CD8-positive, alpha-beta memory T cell (primary cell): ENCODE data around the gene PARD3. TPM values are rescaled to one million over a fixed set of nuclear protein-coding genes. Genes with fewer than 3 reads are reported as not detected.

Experiments
- CTCF ChIA-PET: fragments of 350-600 bp; sonication (Branson Sonifier 250); formaldehyde crosslinking; loops from one replicate; lab custom pipeline; 2021; ENCODE audit warnings: antibody characterized with exemption; lab: Charles Lee
- POLR2A ChIA-PET: fragments of 350-600 bp; sonication (Branson Sonifier 250); formaldehyde crosslinking; loops from one replicate; lab custom pipeline; 2021; ENCODE audit warnings: antibody characterized with exemption; lab: Charles Lee
- DNase-seq, 5 donors: peaks; one replicate each; pipeline versions ENCODE4 v3.0.0 to v3.0.0-alpha.2; 2020 to 2022; ENCODE audit warnings: mixed read lengths in 1 of 5
- H3K27ac ChIP-seq: one replicate; pipeline ENCODE4 v1.7.0; 2013; ENCODE audit warnings: low read depth, mild to moderate bottlenecking, low read length, moderate library complexity
- H3K27me3 ChIP-seq: 2 replicates; pipeline ENCODE4 v1.7.0; 2013; ENCODE audit warnings: low read length, mild to moderate bottlenecking; ENCODE audit not compliant: insufficient read depth, poor library complexity, severe bottlenecking
- H3K36me3 ChIP-seq: 2 replicates; pipeline ENCODE4 v1.7.0; 2013; ENCODE audit warnings: mild to moderate bottlenecking, low read length, moderate library complexity; ENCODE audit not compliant: insufficient read depth
- H3K4me1 ChIP-seq: 2 replicates; pipeline ENCODE4 v1.7.0; 2013; ENCODE audit warnings: mild to moderate bottlenecking, low read length, moderate library complexity; ENCODE audit not compliant: insufficient read depth
- H3K4me3 ChIP-seq: 2 replicates; pipeline ENCODE4 v1.7.0; 2013; ENCODE audit warnings: mild to moderate bottlenecking, low read length
- H3K9me3 ChIP-seq: 2 replicates; pipeline ENCODE4 v1.7.0; 2013; ENCODE audit warnings: mild to moderate bottlenecking, low read length
- H3K27ac Mint-ChIP-seq, 8 donors: one replicate each; pipeline ENCODE4 v1.8.0; 2020 to 2021; ENCODE audit warnings: mixed read lengths in 8 of 8, mild to moderate bottlenecking in 6 of 8, inconsistent platforms in 3 of 8, moderate library complexity in 3 of 8
- H3K27me3 Mint-ChIP-seq, 2 donors: one replicate each; pipeline ENCODE4 v1.8.0; 2020 to 2021; ENCODE audit warnings: mixed read lengths in 2 of 2, mild to moderate bottlenecking in 1 of 2, moderate library complexity in 1 of 2
- H3K36me3 Mint-ChIP-seq, 3 donors: one replicate each; pipeline ENCODE4 v1.8.0; 2020 to 2021; ENCODE audit warnings: mixed read lengths in 3 of 3, inconsistent platforms in 1 of 3, mild to moderate bottlenecking in 1 of 3
- H3K4me1 Mint-ChIP-seq, 3 donors: one replicate each; pipeline ENCODE4 v1.8.0; 2020 to 2021; ENCODE audit warnings: mixed read lengths in 3 of 3, inconsistent platforms in 1 of 3, mild to moderate bottlenecking in 1 of 3
- H3K4me3 Mint-ChIP-seq, 7 donors: one replicate each; pipeline ENCODE4 v1.8.0; 2020 to 2021; ENCODE audit warnings: mixed read lengths in 7 of 7, mild to moderate bottlenecking in 6 of 7, moderate library complexity in 4 of 7, inconsistent platforms in 2 of 7
- H3K9me3 Mint-ChIP-seq, 5 donors: one replicate each; pipeline ENCODE4 v1.8.0; 2020 to 2022; ENCODE audit warnings: mixed read lengths in 5 of 5, mild to moderate bottlenecking in 3 of 5, moderate library complexity in 2 of 5, inconsistent platforms in 1 of 5
- polyA plus RNA-seq: library from polyadenylated mRNA; unstranded; fragments of 300-500 nt; fragmentation: Illumina TruSeq; gene quantifications from one replicate; pipeline ENCODE4 v1.2.3, GENCODE V29; 2021
- total RNA-seq, 2 experiments: library from RNA; stranded (reverse); gene quantifications; one replicate each; pipeline ENCODE4 v1.2.3, GENCODE V29; 2021

PARD3 gene
- total and polyA plus RNA-seq, 3 experiments from 2014 or later = 0.27 to 0.46 TPM; not detected in 1

DNA sequence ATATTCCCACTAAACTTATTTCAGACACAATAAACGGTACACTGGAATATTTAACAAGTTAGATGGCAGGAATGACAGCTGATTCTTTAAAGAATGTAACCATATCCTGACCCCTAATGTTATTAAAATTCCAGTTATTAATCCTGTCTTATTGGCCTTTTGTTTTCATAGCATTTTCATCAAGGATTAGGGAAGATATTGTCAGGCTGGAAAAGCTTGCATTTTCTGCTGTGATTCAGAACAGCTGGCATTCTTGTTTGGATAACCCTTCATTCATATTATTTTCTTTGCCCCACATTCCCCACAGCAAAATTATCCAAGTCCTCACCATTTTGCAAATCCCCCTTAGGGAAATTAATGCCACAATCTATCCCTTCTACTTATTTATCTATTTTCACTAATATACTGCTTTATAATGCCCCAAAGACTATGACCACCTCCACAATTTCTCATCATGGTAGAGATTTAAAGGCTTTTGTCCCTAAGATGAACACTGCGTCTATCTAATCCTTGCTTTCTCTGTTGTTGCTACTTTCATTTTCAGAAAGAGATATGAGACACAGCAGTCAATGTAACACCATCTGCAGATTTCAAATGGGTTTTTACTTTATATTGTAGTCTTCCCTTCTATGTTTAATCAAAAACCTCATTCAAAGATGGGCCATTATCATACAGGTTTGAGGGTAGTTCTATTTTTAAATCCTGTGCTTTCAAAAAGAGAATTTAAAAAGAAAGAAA, 475.1 kb downstream of the PARD3 start:
- peaks cover 0 to 2% (median 0%) of the 10 kb centered on the region in 3 donors for H3K4me1 Mint-ChIP-seq
- CTCF ChIA-PET = no interaction called here
- H3K9me3 ChIP-seq = no peaks in the 10 kb centered on the region
- POLR2A ChIA-PET = no interaction called here
- H3K27ac ChIP-seq = no peak overlapping the region
- H3K27me3 Mint-ChIP-seq = no peaks in the 10 kb centered on the region
- no peaks in the 10 kb centered on the region for H3K36me3 Mint-ChIP-seq
- no peaks in the 10 kb centered on the region for H3K36me3 ChIP-seq
- no peaks in the 10 kb centered on the region for H3K4me1 ChIP-seq
- H3K27me3 ChIP-seq = no peaks in the 10 kb centered on the region
- peaks cover 0 to 10% (median 0%) of the 10 kb centered on the region in 5 donors for H3K9me3 Mint-ChIP-seq
- no peak overlapping the region for H3K4me3 ChIP-seq
- DNase-seq = no peak
- H3K4me3 Mint-ChIP-seq = no peak overlapping the region
- H3K27ac Mint-ChIP-seq = no peak overlapping the region

DNA sequence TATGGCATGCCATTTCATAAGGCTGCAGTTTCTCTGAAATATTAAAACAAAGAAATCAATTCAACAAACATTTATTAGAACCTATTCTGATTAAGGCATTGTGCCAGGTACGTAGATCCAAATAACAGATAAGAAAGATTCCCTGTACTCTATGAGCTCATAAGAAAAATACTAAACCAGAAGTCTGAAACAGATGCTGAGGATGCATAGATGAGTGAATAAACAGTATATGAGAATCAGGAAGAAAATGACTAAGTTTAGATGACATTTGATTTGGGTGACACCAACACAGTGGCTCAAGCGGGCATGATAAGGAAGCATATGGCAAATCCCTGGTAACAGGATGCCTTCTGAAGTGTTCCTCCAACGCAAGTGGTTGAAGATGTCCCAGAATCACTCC, 477.2 kb downstream of the PARD3 start:
- H3K4me1 ChIP-seq = no peaks in the 10 kb centered on the region

DNA sequence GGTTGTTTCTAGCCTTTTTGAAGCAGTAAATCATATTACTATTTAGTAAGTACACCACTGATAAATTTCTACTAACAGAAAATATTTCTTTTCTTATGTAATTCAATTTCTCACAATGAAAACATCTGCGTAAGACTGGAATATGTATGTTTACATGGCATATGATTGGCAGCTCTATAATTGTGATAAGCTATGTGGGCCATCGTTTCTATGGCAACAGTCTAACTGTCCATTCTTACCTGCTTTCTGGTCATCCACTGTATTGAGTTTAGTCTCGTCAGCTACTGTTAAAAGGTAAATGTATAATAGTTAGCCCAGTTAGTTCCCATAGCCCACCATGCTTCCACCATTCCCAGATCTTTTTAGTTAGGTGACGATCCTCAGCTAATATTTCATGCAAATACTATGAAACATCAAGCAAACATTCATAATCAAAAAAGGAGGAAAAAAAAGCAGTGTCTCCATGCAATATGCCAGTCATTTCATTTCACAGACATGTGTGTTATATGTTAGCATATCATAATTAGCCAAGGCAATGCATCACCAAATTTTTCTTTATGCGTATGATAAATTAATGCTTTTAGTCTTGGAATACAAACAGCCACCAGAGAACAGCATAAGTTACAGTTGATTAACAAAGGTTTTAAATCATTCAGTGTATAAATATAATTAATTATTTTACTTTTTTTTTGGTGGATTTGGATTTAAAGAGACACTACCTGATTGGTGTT, 479.0 kb downstream of the PARD3 start:
- CTCF ChIA-PET = no interaction called here
- Histone ChIP-seq H3K27me3 (no peaks in the 10 kb centered on the region), H3K9me3 (no peaks in the 10 kb centered on the region), H3K36me3 (no peaks in the 10 kb centered on the region), H3K4me3 (no peak overlapping the region), H3K27ac (no peak overlapping the region), H3K4me1 (no peaks in the 10 kb centered on the region)
- no peaks in the 10 kb centered on the region for H3K27me3 Mint-ChIP-seq
- H3K4me1 Mint-ChIP-seq = peaks cover 0 to 2% (median 0%) of the 10 kb centered on the region in 3 donors
- H3K4me3 Mint-ChIP-seq = no peak overlapping the region
- H3K27ac Mint-ChIP-seq = no peak overlapping the region
- peaks cover 0 to 6% (median 0%) of the 10 kb centered on the region in 5 donors for H3K9me3 Mint-ChIP-seq
- DNase-seq = no peak
- POLR2A ChIA-PET = no interaction called here
- H3K36me3 Mint-ChIP-seq = no peaks in the 10 kb centered on the region

More for the DNA sequence above, 477.2 kb downstream of the PARD3 start:
- Histone ChIP-seq H3K9me3 (no peaks in the 10 kb centered on the region), H3K36me3 (no peaks in the 10 kb centered on the region), H3K27me3 (no peaks in the 10 kb centered on the region), H3K27ac (no peak overlapping the region), H3K4me3 (no peak overlapping the region)
- no peak overlapping the region for H3K27ac Mint-ChIP-seq
- no peaks in the 10 kb centered on the region for H3K36me3 Mint-ChIP-seq
- ChIA-PET POLR2A (no interaction called here), CTCF (no interaction called here)
- H3K27me3 Mint-ChIP-seq = no peaks in the 10 kb centered on the region
- peaks cover 0 to 6% (median 0%) of the 10 kb centered on the region in 5 donors for H3K9me3 Mint-ChIP-seq
- H3K4me3 Mint-ChIP-seq = no peak overlapping the region
- H3K4me1 Mint-ChIP-seq = peaks cover 0 to 2% (median 0%) of the 10 kb centered on the region in 3 donors
- no peak for DNase-seq

DNA sequence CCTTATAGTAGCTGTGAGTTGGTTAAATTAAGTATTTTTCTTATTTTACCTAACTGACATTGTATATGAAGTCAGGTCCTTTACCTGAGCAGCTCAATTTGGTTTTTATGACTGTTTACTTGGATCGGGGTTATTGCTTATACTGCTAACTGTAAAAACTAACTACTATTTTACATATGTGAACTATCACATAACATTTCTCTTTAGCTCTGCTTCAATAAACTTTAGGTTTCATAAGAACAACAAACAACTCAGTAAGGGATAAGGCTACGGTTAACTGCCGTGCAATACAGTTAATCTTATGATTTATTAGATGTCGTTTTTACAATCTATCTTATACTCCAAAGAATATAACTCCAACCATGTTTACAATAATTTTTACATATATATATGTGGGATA, 480.2 kb downstream of the PARD3 start:
- ChIA-PET POLR2A (no interaction called here), CTCF (no interaction called here)
- Mint-ChIP-seq H3K4me3 (no peak overlapping the region), H3K36me3 (no peaks in the 10 kb centered on the region), H3K27ac (no peak overlapping the region), H3K9me3 (peaks cover 0 to 6% (median 1%) of the 10 kb centered on the region in 5 donors), H3K4me1 (no peaks in the 10 kb centered on the region), H3K27me3 (no peaks in the 10 kb centered on the region)
- Histone ChIP-seq H3K27me3 (no peaks in the 10 kb centered on the region), H3K9me3 (no peaks in the 10 kb centered on the region), H3K36me3 (no peaks in the 10 kb centered on the region), H3K4me3 (no peak overlapping the region), H3K4me1 (no peaks in the 10 kb centered on the region), H3K27ac (no peak overlapping the region)
- no peak for DNase-seq

DNA sequence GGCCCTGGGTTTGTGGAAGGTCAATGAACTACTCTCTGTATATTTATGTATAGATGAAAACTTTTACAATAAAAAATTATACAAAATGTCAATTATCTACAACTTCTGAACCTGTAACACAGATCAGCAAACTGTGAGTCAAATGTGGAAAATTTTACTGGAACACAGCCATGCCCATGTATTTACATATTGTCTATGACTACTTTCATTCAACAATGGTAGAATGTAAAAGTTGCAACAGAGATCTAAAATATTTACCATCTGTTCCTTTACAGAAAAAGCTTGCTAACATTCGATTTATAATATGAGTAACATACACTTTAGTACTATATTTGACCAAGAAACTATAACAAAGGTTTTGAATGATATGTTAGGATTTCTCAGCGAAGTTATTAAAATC, 481.6 kb downstream of the PARD3 start:
- ChIA-PET POLR2A (no interaction called here), CTCF (no interaction called here)
- H3K27me3 Mint-ChIP-seq = no peaks in the 10 kb centered on the region

DNA sequence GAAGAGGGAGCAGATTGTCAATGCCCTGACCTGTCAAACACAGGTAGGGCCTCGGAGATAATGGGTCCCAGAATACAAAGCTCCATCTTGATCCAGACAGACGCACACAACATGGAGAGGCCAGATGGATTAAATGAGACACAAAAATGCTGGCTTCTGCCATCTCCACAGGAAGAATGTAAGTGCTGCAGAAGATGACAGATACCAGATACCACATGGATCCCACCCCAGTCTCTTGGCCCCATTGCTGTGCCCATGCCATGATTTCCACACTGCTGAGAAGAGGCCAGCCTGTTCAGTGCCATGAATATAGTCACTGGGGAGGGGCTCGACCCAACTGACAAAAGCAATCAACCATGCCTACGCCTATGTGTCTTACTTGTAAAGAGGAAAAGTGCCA, 487.9 kb downstream of the PARD3 start:
- H3K27ac ChIP-seq = no peak overlapping the region
- Mint-ChIP-seq H3K9me3 (peaks cover 0 to 3% (median 0%) of the 10 kb centered on the region in 5 donors), H3K27me3 (no peaks in the 10 kb centered on the region), H3K4me3 (no peak overlapping the region), H3K4me1 (no peaks in the 10 kb centered on the region), H3K27ac (no peak overlapping the region), H3K36me3 (no peaks in the 10 kb centered on the region)
- H3K36me3 ChIP-seq = no peaks in the 10 kb centered on the region
- H3K27me3 ChIP-seq = no peaks in the 10 kb centered on the region
- no peaks in the 10 kb centered on the region for H3K4me1 ChIP-seq
- H3K9me3 ChIP-seq = no peaks in the 10 kb centered on the region
- ChIA-PET CTCF (no interaction called here), POLR2A (no interaction called here)
- no peak overlapping the region for H3K4me3 ChIP-seq
- DNase-seq = no peak

More for the DNA sequence above, 481.6 kb downstream of the PARD3 start:
- H3K27ac ChIP-seq = no peak overlapping the region
- H3K27ac Mint-ChIP-seq = no peak overlapping the region
- H3K4me3 Mint-ChIP-seq = no peak overlapping the region
- no peaks in the 10 kb centered on the region for H3K4me1 Mint-ChIP-seq
- no peaks in the 10 kb centered on the region for H3K4me1 ChIP-seq
- no peaks in the 10 kb centered on the region for H3K27me3 ChIP-seq
- H3K36me3 Mint-ChIP-seq = no peaks in the 10 kb centered on the region
- peaks cover 0 to 6% (median 2%) of the 10 kb centered on the region in 5 donors for H3K9me3 Mint-ChIP-seq
- DNase-seq = no peak
- H3K4me3 ChIP-seq = no peak overlapping the region
- no peaks in the 10 kb centered on the region for H3K36me3 ChIP-seq
- no peaks in the 10 kb centered on the region for H3K9me3 ChIP-seq

DNA sequence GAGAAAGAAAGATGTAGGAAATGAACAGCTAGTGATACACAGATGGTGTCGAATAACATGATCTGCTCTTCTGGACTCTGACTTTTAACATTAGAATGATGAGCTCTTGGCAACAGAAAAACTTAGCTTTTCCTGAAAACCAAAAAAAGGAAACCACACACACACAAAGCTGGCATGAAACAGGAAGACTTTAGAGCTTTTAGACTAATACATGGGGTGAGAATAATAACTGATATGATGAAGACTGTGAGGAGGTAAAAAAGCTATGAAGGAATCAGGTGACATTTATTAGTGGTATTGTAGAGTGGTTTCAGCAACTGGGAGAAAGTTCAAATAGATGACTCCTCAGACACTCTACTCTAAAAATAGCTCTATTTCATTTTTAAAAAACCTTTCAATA, 491.9 kb downstream of the PARD3 start:
- H3K36me3 ChIP-seq = no peaks in the 10 kb centered on the region
- DNase-seq = no peak
- H3K4me1 ChIP-seq = no peaks in the 10 kb centered on the region
- peaks cover 0 to 2% (median 0%) of the 10 kb centered on the region in 5 donors for H3K9me3 Mint-ChIP-seq
- H3K36me3 Mint-ChIP-seq = no peaks in the 10 kb centered on the region
- H3K4me1 Mint-ChIP-seq = no peaks in the 10 kb centered on the region
- H3K27me3 Mint-ChIP-seq = peaks cover 0 to 3% of the 10 kb centered on the region in 2 donors
- no peaks in the 10 kb centered on the region for H3K27me3 ChIP-seq
- no peak overlapping the region for H3K4me3 ChIP-seq
- no peak overlapping the region for H3K4me3 Mint-ChIP-seq
- ChIA-PET POLR2A (interaction anchor here (0.6 kb wide), 1 partner anchor 166 kb away, joined by 3 read pairs; no protein-coding TSS in a partner anchor), CTCF (no interaction called here)
- H3K9me3 ChIP-seq = no peaks in the 10 kb centered on the region
- H3K27ac ChIP-seq = no peak overlapping the region
- no peak overlapping the region for H3K27ac Mint-ChIP-seq

DNA sequence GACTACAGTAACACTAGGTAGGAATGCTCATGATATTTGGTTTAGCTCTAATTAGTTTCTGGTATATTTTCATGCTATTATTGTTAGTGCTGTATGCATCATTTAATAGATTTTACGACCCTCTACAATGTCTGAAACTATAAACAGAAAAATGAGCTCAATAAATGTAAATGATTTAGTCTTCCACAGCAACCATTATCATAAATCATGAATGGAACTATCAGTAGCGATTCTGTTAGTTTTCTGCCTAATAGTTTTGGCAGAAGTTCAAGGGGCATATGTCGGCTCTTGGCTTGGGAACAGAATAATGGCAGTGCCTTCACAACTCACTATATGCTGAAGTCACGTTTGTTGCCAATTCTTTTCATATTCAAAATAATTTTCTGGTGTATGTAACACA, 494.8 kb downstream of the PARD3 start:
- ChIA-PET CTCF (interaction anchor here (1.4 kb wide), 1 partner anchor 12 kb away, joined by 3 read pairs; no protein-coding TSS in a partner anchor), POLR2A (no interaction called here)
- no peak for DNase-seq
- Histone ChIP-seq H3K9me3 (no peaks in the 10 kb centered on the region), H3K27ac (no peak overlapping the region), H3K36me3 (no peaks in the 10 kb centered on the region), H3K4me3 (no peak overlapping the region), H3K4me1 (no peaks in the 10 kb centered on the region), H3K27me3 (no peaks in the 10 kb centered on the region)
- Mint-ChIP-seq H3K36me3 (no peaks in the 10 kb centered on the region), H3K4me1 (no peaks in the 10 kb centered on the region), H3K4me3 (no peak overlapping the region), H3K27ac (no peak overlapping the region), H3K9me3 (peaks cover 0 to 2% (median 0%) of the 10 kb centered on the region in 5 donors), H3K27me3 (peaks cover 0 to 3% of the 10 kb centered on the region in 2 donors)
